Stimulated activated CD4-positive, alpha-beta T cell treated with anti-CD3 and anti-CD28 coated beads, Interleukin-1b, Interleukin-23, amount 100 ng/mL, for 24 hours (primary cell): ENCODE measurements around the gene SOCS7.

ENCODE experiments used
- DNase-seq, 4 experiments: peaks; one replicate each; pipeline ENCODE4 v3.0.0-alpha.2; 2020; ENCODE audit warnings: low read depth in 4 of 4, low spot score in 1 of 4

Gene SOCS7

GRCh38 chr17:38351412-38352222, at the start of gene SOCS7:
Gene SOCS7, plus strand, starts transcription at chr17:38351844. Its CDS starts 209 bp downstream, at chr17:38352053.
- peak; percentile 92 to 96 (median 92) for DNase-seq

DNA sequence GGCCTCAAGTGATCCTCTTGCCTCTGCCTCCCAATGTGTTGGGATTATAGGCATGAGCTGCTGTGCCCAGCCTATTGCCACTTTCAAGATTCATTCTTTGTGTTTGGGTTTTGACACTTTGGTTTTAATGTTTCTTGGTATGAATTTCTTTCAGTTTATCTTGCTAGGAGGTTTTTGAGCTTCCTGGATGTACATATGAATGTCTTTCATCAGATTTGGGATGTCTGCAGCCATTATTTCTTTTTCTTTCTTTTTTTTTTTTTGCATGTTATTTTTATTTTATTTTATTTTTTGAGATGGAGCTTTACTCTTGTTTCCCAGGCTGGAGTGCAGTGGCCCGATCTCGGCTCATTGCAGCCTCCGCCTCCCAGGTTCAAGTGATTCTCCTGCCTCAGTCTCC, 36.1 kb upstream of the SOCS7 start:
- DNase-seq, result no peak

GRCh38 chr17:38317081-38317480, 34.6 kb upstream of the SOCS7 start:
- no peak for DNase-seq

- DNase-seq, result no peak
Measured at GRCh38 chr17:38320482-38320881, 31.2 kb upstream of the SOCS7 start.

DNA sequence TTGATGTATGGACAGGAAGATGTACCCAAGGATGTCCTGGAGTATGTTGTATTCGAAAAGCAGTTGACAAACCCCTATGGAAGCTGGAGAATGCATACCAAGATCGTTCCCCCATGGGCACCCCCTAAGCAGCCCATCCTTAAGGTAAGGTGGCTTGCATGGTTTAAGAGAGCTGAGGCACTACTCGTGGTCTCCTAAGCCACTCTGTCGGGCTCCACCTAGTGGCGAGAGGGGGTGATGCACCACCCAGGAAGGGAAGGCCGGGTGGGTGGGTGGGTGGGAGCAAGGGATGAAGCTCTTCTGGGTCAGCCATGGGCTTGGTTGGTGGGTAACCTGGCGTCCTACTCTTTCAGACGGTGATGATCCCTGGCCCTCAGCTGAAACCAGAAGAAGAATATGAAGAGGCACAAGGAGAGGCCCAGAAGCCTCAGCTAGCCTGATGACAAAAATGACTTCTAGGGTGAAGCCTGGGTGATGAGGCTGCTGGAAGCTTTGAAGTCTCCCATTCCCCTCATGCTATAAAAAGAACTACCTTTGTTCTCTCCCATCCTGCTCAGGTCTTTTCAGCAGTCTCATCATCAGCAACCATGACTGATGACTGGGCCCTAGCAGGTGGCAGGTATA, 29.4 kb upstream of the SOCS7 start:
- DNase-seq, result peak; percentile 45 to 55 (median 50)

GRCh38 chr17:38322897-38323296, 28.7 kb upstream of the SOCS7 start:
- DNase-seq, result no peak

DNA sequence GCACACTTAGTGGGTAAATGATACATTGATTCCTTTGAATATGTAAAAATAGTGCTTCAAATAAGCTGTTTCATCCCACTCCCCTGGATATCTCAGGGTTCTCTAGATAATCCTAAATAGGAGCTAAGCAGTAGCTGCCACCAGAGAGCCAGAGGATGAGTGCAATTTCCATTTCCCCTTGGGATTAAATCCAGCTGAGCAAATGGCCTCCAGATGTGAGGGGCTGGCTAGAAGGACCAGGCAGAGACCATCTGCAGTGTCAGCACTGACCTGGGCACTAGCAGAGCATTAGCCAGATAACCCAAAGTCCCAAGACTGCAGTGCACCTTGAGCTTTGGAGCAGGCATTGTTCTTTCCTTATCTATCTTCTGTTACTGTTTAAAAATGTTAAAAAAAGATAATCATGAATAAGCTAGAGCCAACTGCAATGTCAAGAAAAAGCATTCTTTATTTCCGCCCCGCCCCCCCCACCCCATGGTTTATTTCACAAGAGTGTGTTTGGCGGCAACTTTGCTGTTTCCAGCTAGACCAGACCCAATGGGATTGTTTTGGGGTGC, 27.4 kb upstream of the SOCS7 start:
- no peak for DNase-seq

GRCh38 chr17:38324772-38325171, 26.9 kb upstream of the SOCS7 start:
- DNase-seq, result no peak

DNA sequence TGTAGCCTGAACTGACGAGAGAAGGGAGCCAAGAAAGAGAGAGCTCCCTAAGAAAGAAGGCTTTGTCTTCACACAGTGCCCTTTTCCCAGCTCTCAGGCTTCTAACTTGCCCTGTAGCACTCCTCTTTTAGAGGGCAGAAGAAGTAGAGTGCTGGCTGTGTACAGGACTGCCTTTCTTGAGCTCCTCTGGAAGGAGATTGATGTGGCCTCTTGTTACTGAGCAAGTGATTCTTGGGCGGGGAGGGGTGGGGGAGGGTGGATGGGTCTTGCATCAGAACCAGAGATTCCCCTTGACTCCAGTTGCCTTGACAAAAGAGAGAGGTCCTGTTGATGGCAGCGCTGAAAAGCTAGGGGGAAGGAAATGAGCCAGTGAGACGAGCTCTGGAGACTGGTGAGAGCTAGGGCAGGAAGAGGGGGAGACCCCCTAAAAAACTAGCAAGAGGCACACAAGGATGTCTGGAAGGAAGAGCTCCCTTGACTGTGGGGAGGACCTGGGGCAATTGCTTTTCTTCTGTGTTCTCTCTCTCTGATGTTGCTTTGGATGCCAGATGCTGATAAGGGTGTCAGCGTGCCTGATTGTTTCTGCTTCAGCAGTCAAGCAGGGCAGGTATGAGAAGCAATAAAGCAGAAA, 26.3 kb upstream of the SOCS7 start:
- no peak for DNase-seq

DNA sequence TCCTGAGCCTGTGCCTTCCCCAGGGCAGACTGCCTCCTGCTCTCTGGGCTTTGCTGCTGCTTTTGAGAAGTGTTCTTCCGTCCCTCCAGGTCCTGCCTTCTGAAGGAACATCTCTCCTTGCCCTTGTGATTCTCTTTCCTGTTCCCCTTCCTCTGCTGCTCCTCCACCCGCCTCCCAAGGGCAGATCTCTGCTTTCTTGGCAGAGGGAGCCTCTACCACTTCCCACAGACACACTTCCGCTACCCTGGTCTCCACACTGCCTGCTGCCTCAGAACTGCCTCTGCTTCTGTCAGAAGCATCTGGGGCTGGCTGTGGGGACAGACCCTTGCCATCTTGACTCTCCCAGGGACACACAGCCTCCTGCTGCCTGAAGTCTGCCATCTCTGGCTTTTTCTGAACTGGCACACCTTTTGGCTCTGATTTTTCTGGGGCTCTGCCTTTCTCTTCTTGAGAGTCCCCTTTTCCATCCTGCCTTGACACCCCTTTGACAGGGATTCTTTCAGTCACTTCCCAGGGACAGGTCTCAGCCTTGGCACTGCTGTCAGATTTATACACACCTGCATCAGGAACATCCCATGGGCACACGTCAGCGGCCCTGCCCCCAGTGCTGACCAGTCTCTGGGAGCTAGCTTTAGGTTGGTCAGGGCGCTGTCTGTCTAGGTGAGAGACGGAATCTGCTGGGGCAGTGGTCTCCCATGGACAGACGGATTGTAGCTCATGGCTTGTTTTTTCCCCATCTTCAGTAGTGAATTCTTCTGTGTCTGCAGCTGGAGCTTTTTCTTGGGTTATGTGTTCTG, 24.4 kb upstream of the SOCS7 start:
- DNase-seq, result no peak

- DNase-seq, result no peak
Measured at GRCh38 chr17:38327936-38328335, 23.7 kb upstream of the SOCS7 start.

DNA sequence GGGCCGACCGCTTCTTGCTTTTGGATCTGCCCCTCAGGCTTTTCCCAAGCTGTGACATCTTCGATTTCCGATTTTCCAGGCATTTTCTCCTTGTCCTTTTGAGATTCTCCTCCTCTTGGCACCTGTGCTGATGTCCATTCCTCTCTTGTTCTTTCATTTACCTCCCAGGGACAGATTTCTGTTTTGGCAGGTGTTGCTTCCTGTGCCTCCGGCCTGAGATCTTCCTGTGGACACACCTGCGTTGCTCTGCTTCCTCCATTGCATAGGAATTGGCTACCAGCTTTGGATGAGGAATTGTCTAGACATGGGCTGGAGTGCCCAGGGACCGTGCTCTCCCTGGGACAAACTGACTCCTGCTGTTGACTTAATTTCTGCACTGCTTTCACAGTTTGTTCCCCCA, 23.0 kb upstream of the SOCS7 start:
- no peak for DNase-seq

DNA sequence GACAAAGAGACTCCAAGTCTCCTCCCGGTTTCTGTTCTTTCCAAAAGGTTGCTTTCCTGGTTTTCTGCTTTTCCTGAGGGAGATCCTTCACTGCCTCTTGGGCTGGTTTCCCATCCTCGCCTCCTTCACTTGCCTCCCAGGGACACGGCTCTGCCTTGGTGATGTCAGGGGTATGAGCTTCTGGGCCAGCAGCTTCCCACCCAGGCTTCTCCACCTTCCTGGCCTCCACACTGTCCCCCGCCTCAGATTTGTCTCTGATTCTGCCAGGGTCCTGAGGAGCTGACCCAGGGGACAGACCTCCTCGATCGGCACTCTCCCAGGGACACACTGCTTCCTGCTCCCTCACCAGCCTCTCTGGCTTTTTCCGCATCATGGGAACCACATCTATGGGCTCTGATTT, 22.4 kb upstream of the SOCS7 start:
- DNase-seq, result no peak

DNA sequence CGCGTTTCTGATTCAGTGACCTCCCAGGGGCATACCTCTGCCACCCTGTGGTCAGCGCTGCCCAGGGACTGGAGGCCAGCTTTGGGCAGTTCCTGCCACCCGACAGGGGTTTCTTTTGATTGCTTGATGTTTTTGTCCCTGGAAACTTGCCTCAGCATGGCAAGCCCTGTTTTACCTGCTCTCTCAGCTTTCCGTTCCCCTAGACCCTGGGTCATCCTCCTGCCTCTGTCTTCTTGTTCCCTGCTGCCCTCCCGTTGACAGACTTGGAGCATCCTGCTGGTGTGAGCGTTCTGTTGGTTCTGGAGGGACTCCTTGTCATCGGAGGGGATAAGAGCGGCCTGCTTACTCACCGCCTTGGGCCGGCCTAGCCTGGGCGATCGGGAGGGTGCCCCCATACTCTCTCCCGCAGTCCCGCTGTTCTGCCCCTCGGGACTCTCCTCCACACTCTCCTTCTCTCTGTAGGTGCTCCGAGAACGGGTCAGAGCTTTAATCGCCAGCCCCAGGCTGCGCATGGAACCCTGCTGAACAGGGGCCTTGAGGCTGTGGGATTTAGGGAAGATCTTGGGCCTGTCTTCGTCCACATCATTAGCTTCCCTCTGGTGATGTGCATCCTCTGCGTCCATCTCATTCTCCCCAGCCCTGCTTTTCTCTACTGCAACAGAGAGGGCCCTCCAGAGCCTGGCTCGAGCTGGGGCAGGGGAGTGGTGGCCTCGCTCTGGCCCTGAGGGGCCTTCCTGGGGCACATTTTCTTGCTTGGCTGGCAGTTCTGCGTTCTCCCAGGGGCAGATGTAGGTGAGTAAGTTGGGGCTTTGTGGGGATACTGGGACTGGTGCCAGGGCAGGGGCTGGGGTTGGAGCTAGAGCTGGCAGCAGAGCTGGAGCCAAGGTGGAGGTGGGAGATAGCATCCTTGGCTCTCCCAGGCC, 21.6 kb upstream of the SOCS7 start:
- no peak for DNase-seq

DNA sequence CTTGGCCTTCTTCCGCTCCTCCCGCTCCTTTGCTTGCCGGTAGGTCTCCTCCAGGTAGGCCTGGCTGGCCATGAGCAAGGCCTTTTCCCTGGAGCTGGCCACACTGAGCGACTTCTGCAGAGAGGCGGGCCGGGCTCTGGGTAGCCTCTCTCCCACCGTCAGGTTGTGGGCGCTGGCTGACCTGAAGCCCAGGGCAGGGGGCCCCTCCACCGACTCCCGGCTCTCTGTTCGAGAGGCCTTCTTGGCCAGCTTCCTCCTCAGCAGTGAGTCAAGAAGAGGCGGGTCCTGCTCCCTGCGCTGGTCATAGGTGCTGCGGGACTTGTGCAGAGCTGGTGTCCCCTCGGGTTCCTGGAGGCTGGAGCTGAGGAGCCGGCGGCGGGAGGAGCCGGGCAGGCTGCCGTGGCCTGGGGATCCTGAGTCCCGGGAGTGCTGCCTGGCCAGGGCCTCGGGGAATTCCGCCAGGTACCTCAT, 20.7 kb upstream of the SOCS7 start:
- no peak for DNase-seq

GRCh38 chr17:38332735-38333134, 18.9 kb upstream of the SOCS7 start:
- no peak for DNase-seq

GRCh38 chr17:38333635-38334295, 17.9 kb upstream of the SOCS7 start:
- DNase-seq, result peak in 1 of 4 experiments; percentile 9

DNA sequence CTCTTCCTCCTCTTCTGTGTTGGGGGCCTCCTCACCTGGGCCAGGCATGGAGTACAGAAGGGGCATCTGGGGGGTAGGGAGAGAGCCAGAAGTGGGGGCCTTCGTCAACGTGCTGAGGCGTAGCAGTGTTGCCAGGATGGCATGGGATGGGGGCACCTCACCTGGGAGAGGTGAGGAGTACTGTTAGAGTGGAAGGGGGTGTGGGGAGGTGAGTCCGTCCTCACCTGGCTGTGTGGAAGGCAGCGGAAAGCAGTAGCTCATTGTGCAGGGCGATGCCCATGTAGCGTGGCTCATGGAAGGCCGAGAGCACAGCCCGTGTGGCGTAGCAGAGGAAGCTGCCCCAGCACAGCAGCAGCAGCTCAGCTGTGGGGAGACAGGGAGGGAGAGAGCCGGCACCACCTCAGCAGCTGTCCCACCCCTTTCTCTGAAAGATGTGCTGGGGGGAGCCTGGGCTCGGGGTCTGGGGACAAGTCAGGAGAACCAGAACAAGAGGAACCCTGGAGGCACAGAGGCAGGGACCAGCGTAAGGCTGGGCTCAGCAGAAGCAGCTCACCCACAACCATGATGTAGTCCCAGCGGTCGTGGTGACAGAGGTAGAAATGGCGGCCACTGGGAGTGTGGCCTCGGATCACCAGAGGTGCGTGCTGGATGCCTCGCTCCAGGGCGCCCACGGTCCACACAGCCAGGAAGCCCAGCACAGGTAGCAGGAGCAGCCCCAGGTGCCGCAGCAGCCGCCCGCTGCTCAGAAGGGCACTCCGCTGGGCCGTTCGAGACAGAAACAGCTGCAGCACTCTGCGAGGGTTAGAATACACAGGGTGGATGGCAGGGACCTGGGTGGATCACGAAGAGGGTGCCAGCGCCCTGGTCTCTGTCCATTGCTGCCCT, 16.9 kb upstream of the SOCS7 start:
- no peak for DNase-seq
